ENCODE measurements around the gene GLDN.

Gene GLDN

DNA sequence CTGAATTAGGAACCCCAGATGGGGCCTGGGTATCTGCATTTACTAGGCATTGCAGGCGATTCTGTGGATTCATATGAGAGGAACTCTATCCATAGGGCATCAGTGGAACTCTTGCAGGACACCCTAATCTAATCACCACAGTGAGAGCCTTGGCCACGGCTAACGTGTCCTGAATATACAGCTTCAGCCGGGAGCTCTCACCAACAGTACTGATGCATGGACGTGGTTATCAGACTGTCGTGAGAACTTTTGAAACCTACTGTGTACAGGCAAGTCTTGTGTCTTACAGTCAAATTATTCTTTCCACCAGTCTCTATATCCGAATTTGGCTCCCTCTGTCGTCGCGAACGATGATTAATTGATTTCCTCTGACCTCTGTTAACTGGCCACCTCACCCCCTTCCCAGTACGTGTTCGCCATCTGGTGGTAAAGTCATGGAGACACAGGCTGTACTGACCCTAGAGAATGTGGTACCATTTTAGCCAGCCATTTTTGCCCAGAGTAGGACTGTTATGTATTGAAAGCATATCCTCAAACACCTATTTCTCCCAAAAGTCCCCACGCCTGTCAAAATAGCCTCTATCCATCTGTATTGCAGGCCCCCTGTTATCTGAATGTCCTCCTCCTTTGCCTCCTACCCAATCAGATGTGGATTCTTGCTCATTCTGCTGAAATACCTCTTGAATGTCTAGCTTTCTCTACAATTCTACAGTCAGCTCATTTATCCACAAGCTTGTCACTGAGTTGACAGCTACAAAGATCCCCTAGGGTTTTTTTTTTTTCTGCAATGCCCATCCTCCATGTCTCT, 39.7 kb downstream of the GLDN start:
- H3K4me3 ChIP-seq (replicated peaks; ENCODE audit: low read depth, low read length): no peak overlapping the region

DNA sequence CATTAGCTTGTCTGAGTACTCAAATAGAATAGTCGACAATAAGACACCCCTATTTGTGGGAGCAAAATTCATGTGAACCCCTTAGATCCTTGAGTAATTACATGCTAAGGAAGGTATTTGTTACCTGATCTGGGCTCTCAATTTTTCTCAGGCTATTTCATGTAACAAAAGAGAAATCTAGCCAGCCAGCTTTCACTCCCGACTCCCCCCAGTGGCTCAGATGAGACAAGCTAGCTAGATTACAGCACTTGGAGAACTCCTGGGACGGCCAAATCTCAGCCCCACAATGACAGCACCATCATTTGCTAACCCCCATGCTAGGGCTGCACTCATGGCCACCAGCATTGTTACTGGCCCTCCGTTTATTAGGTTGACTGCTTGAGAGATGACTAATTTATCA, 41.3 kb downstream of the GLDN start:
- DNase-seq (ENCODE audit: extremely low read depth, insufficient read length): no peak
- peaks cover 2% of the 10 kb centered on the region for H3K27me3 ChIP-seq (replicated peaks; ENCODE audit: control insufficient read depth, insufficient read depth, low read length)
- TF ChIP-seq CTCF (IDR thresholded peaks at IDR 0.05; ENCODE audit: insufficient read depth, low read length, poor library complexity, severe bottlenecking): peak; percentile 76

More for the DNA sequence above, 39.7 kb downstream of the GLDN start:
- Histone ChIP-seq H3K27me3 (replicated peaks; ENCODE audit: control insufficient read depth, insufficient read depth, low read length) (peaks cover 2% of the 10 kb centered on the region), H3K36me3 (ENCODE audit: control insufficient read depth, insufficient read depth, low read length) (no peaks in the 10 kb centered on the region)
- DNase-seq (ENCODE audit: extremely low read depth, insufficient read length): no peak
- peak; percentile 82 for TF ChIP-seq CTCF (IDR thresholded peaks at IDR 0.05; ENCODE audit: insufficient read depth, low read length, poor library complexity, severe bottlenecking)

DNA sequence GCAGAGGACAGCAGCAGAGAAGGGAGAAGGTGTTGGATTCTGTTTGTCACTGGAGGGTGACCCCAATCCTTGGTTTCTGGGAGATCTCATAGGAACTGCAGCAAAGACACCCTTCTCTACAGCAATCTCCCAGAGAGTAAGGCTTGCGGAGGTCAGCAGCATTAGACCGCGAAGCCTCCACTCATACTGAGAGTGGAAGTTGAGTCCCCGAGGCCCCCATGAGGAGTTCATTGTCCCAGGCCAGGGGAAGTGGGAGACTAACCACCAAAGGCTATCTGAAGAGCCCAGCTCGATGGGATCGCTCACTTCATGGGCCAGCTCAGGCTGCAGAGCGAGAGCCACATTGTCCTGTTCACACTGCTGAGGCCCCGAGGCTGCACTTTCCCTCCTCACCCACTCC, 44.6 kb downstream of the GLDN start:
- H3K36me3 ChIP-seq (ENCODE audit: control insufficient read depth, insufficient read depth, low read length): no peaks in the 10 kb centered on the region
- H3K4me3 ChIP-seq (replicated peaks; ENCODE audit: low read depth, low read length): no peak overlapping the region
- no peak for DNase-seq (ENCODE audit: extremely low read depth, insufficient read length)
- H3K27me3 ChIP-seq (replicated peaks; ENCODE audit: control insufficient read depth, insufficient read depth, low read length): peaks cover 2% of the 10 kb centered on the region
- no peak for TF ChIP-seq CTCF (IDR thresholded peaks at IDR 0.05; ENCODE audit: insufficient read depth, low read length, poor library complexity, severe bottlenecking)

More for the DNA sequence above, 41.3 kb downstream of the GLDN start:
- H3K36me3 ChIP-seq (ENCODE audit: control insufficient read depth, insufficient read depth, low read length): no peaks in the 10 kb centered on the region
- no peak overlapping the region for H3K4me3 ChIP-seq (replicated peaks; ENCODE audit: low read depth, low read length)

DNA sequence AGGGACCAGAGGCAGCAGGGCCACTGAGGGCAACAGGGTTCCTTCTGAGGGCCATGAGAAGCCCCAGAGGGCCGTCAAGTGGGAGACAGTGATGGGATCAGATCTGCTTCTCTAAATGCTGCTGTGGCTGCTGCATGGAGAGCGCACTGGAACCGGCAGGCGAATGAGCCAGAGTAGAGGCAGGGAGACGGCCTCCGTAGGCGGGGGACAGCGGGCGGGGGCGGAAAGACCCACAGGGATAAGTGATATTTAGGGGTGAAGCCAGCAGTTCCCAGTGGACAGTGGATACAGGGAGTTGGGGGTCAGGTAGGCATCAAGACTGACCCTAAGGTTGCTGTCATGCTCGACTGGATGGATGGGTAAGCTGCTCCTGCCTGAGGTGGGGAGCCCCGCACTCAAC, 45.0 kb downstream of the GLDN start:
- H3K4me3 ChIP-seq (replicated peaks; ENCODE audit: low read depth, low read length): no peak overlapping the region
- TF ChIP-seq CTCF (IDR thresholded peaks at IDR 0.05; ENCODE audit: insufficient read depth, low read length, poor library complexity, severe bottlenecking): no peak
- DNase-seq (ENCODE audit: extremely low read depth, insufficient read length): no peak

GRCh38 chr15:51386960-51387698, 45.7 kb downstream of the GLDN start:
- no peak for TF ChIP-seq CTCF (IDR thresholded peaks at IDR 0.05; ENCODE audit: insufficient read depth, low read length, poor library complexity, severe bottlenecking)
- no peak overlapping the region for H3K4me3 ChIP-seq (replicated peaks; ENCODE audit: low read depth, low read length)
- H3K27me3 ChIP-seq (replicated peaks; ENCODE audit: control insufficient read depth, insufficient read depth, low read length): peaks cover 2% of the 10 kb centered on the region
- H3K36me3 ChIP-seq (ENCODE audit: control insufficient read depth, insufficient read depth, low read length): no peaks in the 10 kb centered on the region
- DNase-seq (ENCODE audit: extremely low read depth, insufficient read length): no peak

More for the DNA sequence above, 45.0 kb downstream of the GLDN start:
- H3K27me3 ChIP-seq (replicated peaks; ENCODE audit: control insufficient read depth, insufficient read depth, low read length): peaks cover 2% of the 10 kb centered on the region
- H3K36me3 ChIP-seq (ENCODE audit: control insufficient read depth, insufficient read depth, low read length): no peaks in the 10 kb centered on the region
